Activated B cell treated with CpG ODN at 0.5 μM for 24 hours (primary cell): ENCODE measurements around the gene USP32. TPM values are rescaled to one million over a fixed set of nuclear protein-coding genes. Genes with fewer than 3 reads are reported as not detected.

Source experiments
- ATAC-seq: fragments of 200-7000 bp; cut with Tn5 transposase; one replicate; pipeline ENCODE4 v1.10.0; 2021; ENCODE audit warnings: low read depth, mild to moderate bottlenecking, moderate library complexity
- CTCF ChIA-PET: fragments of 350-600 bp; sonication (Branson Sonifier 250); formaldehyde crosslinking; loops from one replicate; lab custom pipeline; 2021; ENCODE audit warnings: antibody characterized with exemption; lab: Charles Lee
- POLR2A ChIA-PET: fragments of 350-600 bp; sonication (Branson Sonifier 250); formaldehyde crosslinking; loops from one replicate; lab custom pipeline; 2021; ENCODE audit warnings: antibody characterized with exemption; lab: Charles Lee
- DNase-seq: peaks from one replicate; pipeline ENCODE4 v3.0.0; 2022
- H3K27ac Mint-ChIP-seq: one replicate; pipeline ENCODE4 v1.8.0; 2020; ENCODE audit warnings: mixed read lengths
- H3K27me3 Mint-ChIP-seq: one replicate; pipeline ENCODE4 v1.8.0; 2021; ENCODE audit warnings: mixed read lengths
- H3K36me3 Mint-ChIP-seq: one replicate; pipeline ENCODE4 v1.8.0; 2021; ENCODE audit warnings: low read depth, mixed read lengths
- H3K4me1 Mint-ChIP-seq: one replicate; pipeline ENCODE4 v1.8.0; 2021; ENCODE audit warnings: mixed read lengths
- H3K4me3 Mint-ChIP-seq: one replicate; pipeline ENCODE4 v1.8.0; 2020; ENCODE audit warnings: mild to moderate bottlenecking, mixed read lengths
- H3K9me3 Mint-ChIP-seq: one replicate; pipeline ENCODE4 v1.8.0; 2020; ENCODE audit warnings: mixed read lengths
- intact Hi-C: fragments of 100-400 bp; cut with micrococcal nuclease; formaldehyde crosslinking; loops from one replicate; pipeline ENCODE4 v1.15.1; 2024
- total RNA-seq: library from RNA; stranded (reverse); gene quantifications from 2 replicates; pipeline ENCODE4 v1.2.3, GENCODE V29; 2022
- TF ChIP-seq, protein P1 (sequence below): fragments of 200-600 bp; IDR thresholded peaks from one replicate; pipeline ENCODE4 v1.8.0; 2022; ENCODE audit warnings: antibody characterized with exemption, mild to moderate bottlenecking

USP32 gene
- total RNA-seq, 1 donor from 2014 or later: 59.2 TPM

DNA sequence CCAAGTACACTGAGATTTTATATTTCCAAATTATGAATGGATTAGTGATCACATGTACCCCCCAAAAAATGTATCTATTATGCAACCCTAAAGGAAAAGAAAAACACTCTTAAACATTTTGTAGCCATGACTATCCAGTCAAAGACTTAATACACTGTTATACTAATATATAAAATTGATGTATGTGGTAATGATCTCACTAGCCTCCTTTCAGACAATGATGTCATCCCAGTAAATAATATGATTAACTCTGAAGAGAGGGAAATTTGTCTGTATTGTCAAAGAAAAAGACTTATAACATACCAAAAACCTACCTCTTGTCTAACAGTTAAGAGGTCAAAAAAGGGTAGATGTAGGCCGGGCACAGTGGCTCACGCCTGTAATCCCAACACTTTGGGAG lies 80.7 kb downstream of the USP32 start:
- POLR2A ChIA-PET: no interaction called here
- Mint-ChIP-seq H3K9me3 (peaks cover 5% of the 10 kb centered on the region), H3K27ac (no peak overlapping the region), H3K36me3 (peaks cover 24% of the 10 kb centered on the region), H3K4me3 (no peak overlapping the region), H3K27me3 (no peaks in the 10 kb centered on the region), H3K4me1 (peaks cover 24% of the 10 kb centered on the region)
- ATAC-seq: no peak
- intact Hi-C loops: no loop called here
- TF ChIP-seq, protein P1, sequence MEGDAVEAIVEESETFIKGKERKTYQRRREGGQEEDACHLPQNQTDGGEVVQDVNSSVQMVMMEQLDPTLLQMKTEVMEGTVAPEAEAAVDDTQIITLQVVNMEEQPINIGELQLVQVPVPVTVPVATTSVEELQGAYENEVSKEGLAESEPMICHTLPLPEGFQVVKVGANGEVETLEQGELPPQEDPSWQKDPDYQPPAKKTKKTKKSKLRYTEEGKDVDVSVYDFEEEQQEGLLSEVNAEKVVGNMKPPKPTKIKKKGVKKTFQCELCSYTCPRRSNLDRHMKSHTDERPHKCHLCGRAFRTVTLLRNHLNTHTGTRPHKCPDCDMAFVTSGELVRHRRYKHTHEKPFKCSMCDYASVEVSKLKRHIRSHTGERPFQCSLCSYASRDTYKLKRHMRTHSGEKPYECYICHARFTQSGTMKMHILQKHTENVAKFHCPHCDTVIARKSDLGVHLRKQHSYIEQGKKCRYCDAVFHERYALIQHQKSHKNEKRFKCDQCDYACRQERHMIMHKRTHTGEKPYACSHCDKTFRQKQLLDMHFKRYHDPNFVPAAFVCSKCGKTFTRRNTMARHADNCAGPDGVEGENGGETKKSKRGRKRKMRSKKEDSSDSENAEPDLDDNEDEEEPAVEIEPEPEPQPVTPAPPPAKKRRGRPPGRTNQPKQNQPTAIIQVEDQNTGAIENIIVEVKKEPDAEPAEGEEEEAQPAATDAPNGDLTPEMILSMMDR: no peak
- CTCF ChIA-PET: no interaction called here
- no peak for DNase-seq

DNA sequence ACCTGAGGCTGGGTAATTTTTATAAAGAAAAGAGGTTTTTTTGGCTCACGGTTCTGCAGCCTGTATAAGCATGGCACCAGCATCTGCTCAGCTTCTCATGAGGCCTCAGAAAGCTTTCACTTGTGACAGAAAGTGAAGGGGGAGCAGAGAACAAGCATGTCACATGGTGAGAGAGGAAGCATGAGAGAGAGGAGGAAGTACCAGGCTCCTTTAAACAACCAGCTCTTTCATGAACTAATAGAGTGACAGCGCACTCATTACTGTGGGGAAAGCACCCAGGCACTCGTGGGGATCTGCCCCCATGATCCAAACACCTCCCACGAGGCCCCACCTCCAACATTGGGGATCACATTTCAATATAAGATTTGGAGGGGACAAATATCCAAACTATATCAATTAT lies 86.8 kb downstream of the USP32 start:
- no peaks in the 10 kb centered on the region for H3K27me3 Mint-ChIP-seq
- TF ChIP-seq, protein P1: no peak
- POLR2A ChIA-PET: interaction anchor here (1.1 to 1.5 kb wide), 3 partner anchors 51 to 93 kb away, joined by 3 to 5 read pairs (median 4); partner anchors contain the start of gene USP32
- intact Hi-C loops: loop anchor here (1.0 to 2.0 kb wide), 3 partner anchors 16 to 221 kb away; partner anchors contain the start of gene APPBP2
- H3K36me3 Mint-ChIP-seq: peaks cover 29% of the 10 kb centered on the region
- DNase-seq (no peak), ATAC-seq (peak; percentile 98)
- peak overlapping the region; percentile 63 for H3K4me3 Mint-ChIP-seq
- peak overlapping the region; percentile 82 for H3K27ac Mint-ChIP-seq
- CTCF ChIA-PET: no interaction called here
- peaks cover 26% of the 10 kb centered on the region for H3K4me1 Mint-ChIP-seq
- H3K9me3 Mint-ChIP-seq: peaks cover 4% of the 10 kb centered on the region

- no peak for DNase-seq
- Mint-ChIP-seq H3K27me3 (no peaks in the 10 kb centered on the region), H3K4me1 (peaks cover 26% of the 10 kb centered on the region), H3K9me3 (peaks cover 4% of the 10 kb centered on the region), H3K27ac (no peak overlapping the region), H3K36me3 (peaks cover 31% of the 10 kb centered on the region), H3K4me3 (no peak overlapping the region)
- ChIA-PET CTCF (no interaction called here), POLR2A (interaction anchor here (1.1 to 1.5 kb wide), 3 partner anchors 51 to 94 kb away, joined by 3 to 5 read pairs (median 4); partner anchors contain the start of gene USP32)
- intact Hi-C loops: loop anchor here (2.0 kb wide), 1 partner anchor 16 kb away; no protein-coding TSS in a partner anchor
- TF ChIP-seq, protein P1: no peak
- ATAC-seq: no peak
These were observed 87.4 kb downstream of the USP32 start for GRCh38 chr17:60304502-60304901.

DNA sequence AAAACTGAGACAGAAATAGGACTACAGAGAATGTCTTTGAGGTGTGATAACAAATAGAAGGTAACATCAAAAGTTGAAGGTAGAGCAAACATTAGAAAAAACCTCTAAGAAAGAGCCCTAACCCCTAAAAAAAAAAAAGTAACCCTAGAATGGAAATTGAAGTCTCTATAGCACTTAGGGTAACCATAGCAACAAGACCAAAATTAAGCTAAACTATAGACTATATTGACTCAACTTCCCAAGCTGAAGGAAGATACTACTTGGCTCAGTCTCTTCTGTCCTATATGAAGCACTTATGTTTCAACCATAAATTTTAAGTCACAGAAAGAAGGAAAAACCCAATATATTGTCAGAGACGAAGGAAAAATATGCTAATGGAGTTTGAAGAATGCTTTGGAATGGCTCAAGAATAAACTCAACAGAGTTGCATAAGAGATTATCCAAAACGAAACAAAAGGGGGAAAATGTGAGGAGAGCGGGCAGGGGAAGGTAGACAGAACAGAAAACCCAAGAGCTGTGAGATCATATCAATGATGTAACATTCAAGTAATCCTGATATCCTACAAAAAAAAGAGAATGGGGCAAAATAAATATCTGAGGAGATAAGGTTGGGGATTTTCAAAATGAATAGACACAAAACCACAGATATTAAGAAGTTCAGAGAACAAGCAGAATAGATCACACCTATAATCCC lies 88.4 kb downstream of the USP32 start:
- Mint-ChIP-seq H3K27ac (no peak overlapping the region), H3K4me1 (peaks cover 26% of the 10 kb centered on the region), H3K9me3 (peaks cover 4% of the 10 kb centered on the region), H3K36me3 (peaks cover 30% of the 10 kb centered on the region), H3K27me3 (no peaks in the 10 kb centered on the region), H3K4me3 (no peak overlapping the region)
- ChIA-PET CTCF (no interaction called here), POLR2A (no interaction called here)
- TF ChIP-seq, protein P1: no peak
- DNase-seq (no peak), ATAC-seq (no peak)
- intact Hi-C loops: loop anchor here (2.0 kb wide), 1 partner anchor 17 kb away; no protein-coding TSS in a partner anchor

- Mint-ChIP-seq H3K27me3 (no peaks in the 10 kb centered on the region), H3K9me3 (peaks cover 4% of the 10 kb centered on the region), H3K4me1 (peaks cover 24% of the 10 kb centered on the region), H3K27ac (no peak overlapping the region), H3K36me3 (peaks cover 20% of the 10 kb centered on the region), H3K4me3 (no peak overlapping the region)
- POLR2A ChIA-PET: no interaction called here
- TF ChIP-seq, protein P1: no peak
- CTCF ChIA-PET: no interaction called here
- no peak for ATAC-seq
- no peak for DNase-seq
- intact Hi-C loops: no loop called here
These were observed 90.3 kb downstream of the USP32 start for GRCh38 chr17:60301649-60302048.
